ENCODE data around the gene REX1BD. TPM values are rescaled to one million over a fixed set of nuclear protein-coding genes. Genes with fewer than 3 reads are reported as not detected.

The REX1BD gene
- total and polyA plus RNA-seq, 2 of the 8 experiments (the other 6 are each of a cell fraction or from before 2014, with no cell fraction given), result 56.8 to 62.7 TPM

GRCh38 chr19:18594096-18594823 is 5.7 kb downstream of the REX1BD start (continued):
- TF ChIP-seq TBP (IDR thresholded peaks at IDR 0.05; ENCODE audit: low read depth, low read length) (peak; percentile 81; the same call in 1 of the 2 replicates), YY1 (IDR thresholded peaks at IDR 0.05; ENCODE audit: low read depth, low read length) (peak; percentile 25; the same call in 1 of the 2 replicates)
